ENCODE results near the gene CST9. TPM values are rescaled to one million over a fixed set of nuclear protein-coding genes. Genes with fewer than 3 reads are reported as not detected.

Gene CST9
- total and polyA plus RNA-seq, 2 of the 8 experiments (the other 6 are each of a cell fraction or from before 2014, with no cell fraction given), result 0.05 to 0.19 TPM

- no peak for TF ChIP-seq CHD7 (IDR thresholded peaks at IDR 0.05; ENCODE audit: insufficient replicate concordance, low read length)
- no peak for TF ChIP-seq NANOG (IDR thresholded peaks at IDR 0.05; ENCODE audit: insufficient read depth, low read depth, low read length, poor library complexity, severe bottlenecking)
These were observed 36.1 kb downstream of the CST9 start (continued) for GRCh38 chr20:23569570-23569969.
